Measurements from ENCODE around the gene S100A11. TPM values are rescaled to one million over a fixed set of nuclear protein-coding genes. Genes with fewer than 3 reads are reported as not detected.

S100A11 gene
- polyA plus RNA-seq, 1 of the 3 experiments (the other 2 are of a cell fraction): 736 TPM

GRCh38 chr1:152014943-152015342 lies 21.9 kb downstream of the S100A11 start:
- H3K27me3 ChIP-seq (ENCODE audit: insufficient read depth): peaks cover 76% of the 10 kb centered on the region; the same call in 1 of the 2 replicates
- no peak for DNase-seq
- 8% methylated on average over 1 of the region's 1 CpG for whole genome bisulfite sequencing (ENCODE audit: low lambda C conversion rate)
- no peak overlapping the region for H3K9ac ChIP-seq
- no peaks in the 10 kb centered on the region for H3F3A ChIP-seq (replicated peaks; ENCODE audit: insufficient read depth)
- no peak overlapping the region for H3K27ac ChIP-seq (ENCODE audit: low read depth in 2 of 2, low read length in 1 of 2)
- no peaks in the 10 kb centered on the region for H3K79me2 ChIP-seq (ENCODE audit: insufficient read depth)
- no peak overlapping the region for H3K4me2 ChIP-seq
- H3K4me1 ChIP-seq (ENCODE audit: control insufficient read depth in 1 of 2, insufficient read depth in 2 of 2, low read depth in 1 of 2, low read length in 1 of 2): no peaks in the 10 kb centered on the region
- H3K9me2 ChIP-seq: no peaks in the 10 kb centered on the region
- no peak overlapping the region for H3K4me3 ChIP-seq (ENCODE audit: low read depth in 2 of 2, low read length in 1 of 2)
- H3K36me3 ChIP-seq (replicated peaks in 1 of 2; ENCODE audit: control insufficient read depth in 1 of 2, insufficient read depth in 2 of 2, low read length in 1 of 2): no peaks in the 10 kb centered on the region
- ChIA-PET POLR2A (no interaction called here), CTCF (interaction anchor here (1.0 to 5.7 kb wide), 3 partner anchors 13 to 80 kb away, joined by 4 to 37 read pairs (median 4); no protein-coding TSS in a partner anchor)
- H2AFZ ChIP-seq (ENCODE audit: low read depth): no peak overlapping the region
- TF ChIP-seq FOXJ3 (CRISPR knock-in tag; IDR thresholded peaks at IDR 0.05) (no peak), NRF1 (IDR thresholded peaks at IDR 0.05; ENCODE audit: low read depth, low read length) (no peak), POLR2AphosphoS5 (IDR thresholded peaks at IDR 0.05; ENCODE audit: low read depth, low read length) (no peak), EZH2phosphoT487 (IDR thresholded peaks at IDR 0.05; ENCODE audit: borderline replicate concordance, low read depth) (no peak), ZBTB33 (IDR thresholded peaks at IDR 0.05; ENCODE audit: borderline replicate concordance, low read depth) (no peak), MEF2A (IDR thresholded peaks at IDR 0.05; ENCODE audit: borderline replicate concordance, low read depth) (no peak), YY1 (IDR thresholded peaks at IDR 0.05; ENCODE audit: low read depth) (no peak), SMC3 (IDR thresholded peaks at IDR 0.05; ENCODE audit: low read depth, low read length) (no peak), MAX (IDR thresholded peaks at IDR 0.05; ENCODE audit: low read depth) (no peak)
- TF ChIP-seq, protein P1, sequence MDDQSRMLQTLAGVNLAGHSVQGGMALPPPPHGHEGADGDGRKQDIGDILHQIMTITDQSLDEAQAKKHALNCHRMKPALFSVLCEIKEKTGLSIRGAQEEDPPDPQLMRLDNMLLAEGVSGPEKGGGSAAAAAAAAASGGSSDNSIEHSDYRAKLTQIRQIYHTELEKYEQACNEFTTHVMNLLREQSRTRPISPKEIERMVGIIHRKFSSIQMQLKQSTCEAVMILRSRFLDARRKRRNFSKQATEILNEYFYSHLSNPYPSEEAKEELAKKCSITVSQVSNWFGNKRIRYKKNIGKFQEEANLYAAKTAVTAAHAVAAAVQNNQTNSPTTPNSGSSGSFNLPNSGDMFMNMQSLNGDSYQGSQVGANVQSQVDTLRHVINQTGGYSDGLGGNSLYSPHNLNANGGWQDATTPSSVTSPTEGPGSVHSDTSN (IDR thresholded peaks at IDR 0.05): no peak
- H4K20me1 ChIP-seq (ENCODE audit: insufficient read depth): no peaks in the 10 kb centered on the region
- no peaks in the 10 kb centered on the region for H3K9me3 ChIP-seq

- no peak overlapping the region for H3K27ac ChIP-seq (ENCODE audit: low read depth in 2 of 2, low read length in 1 of 2)
- no peaks in the 10 kb centered on the region for H3K9me3 ChIP-seq
- H3F3A ChIP-seq (replicated peaks; ENCODE audit: insufficient read depth): no peaks in the 10 kb centered on the region
- CTCF ChIA-PET: interaction anchor here (0.5 to 5.7 kb wide), 4 partner anchors 12 to 81 kb away, joined by 3 to 37 read pairs (median 4); no protein-coding TSS in a partner anchor
- no peak overlapping the region for H2AFZ ChIP-seq (ENCODE audit: low read depth)
- no peaks in the 10 kb centered on the region for H3K36me3 ChIP-seq (replicated peaks in 1 of 2; ENCODE audit: control insufficient read depth in 1 of 2, insufficient read depth in 2 of 2, low read length in 1 of 2)
- H3K4me3 ChIP-seq (ENCODE audit: low read depth in 2 of 2, low read length in 1 of 2): no peak overlapping the region; a peak in 1 of 4 replicates
- H3K9ac ChIP-seq: no peak overlapping the region
- H4K20me1 ChIP-seq (ENCODE audit: insufficient read depth): no peaks in the 10 kb centered on the region
- H3K27me3 ChIP-seq (ENCODE audit: insufficient read depth): peaks cover 82% of the 10 kb centered on the region; the same call in 1 of the 2 replicates
- POLR2A ChIA-PET: no interaction called here
- H3K4me2 ChIP-seq: no peak overlapping the region
- H3K79me2 ChIP-seq (ENCODE audit: insufficient read depth): no peaks in the 10 kb centered on the region
- no peaks in the 10 kb centered on the region for H3K9me2 ChIP-seq
- DNase-seq: no peak
- WGBS (ENCODE audit: low lambda C conversion rate): 0% methylated on average over 3 of the region's 3 CpGs
- H3K4me1 ChIP-seq (ENCODE audit: control insufficient read depth in 1 of 2, insufficient read depth in 2 of 2, low read depth in 1 of 2, low read length in 1 of 2): no peaks in the 10 kb centered on the region
- TF ChIP-seq ZBTB33 (IDR thresholded peaks at IDR 0.05; ENCODE audit: borderline replicate concordance, low read depth) (no peak), FOXM1 (IDR thresholded peaks at IDR 0.05; ENCODE audit: low read depth) (no peak), TEAD4 (IDR thresholded peaks at IDR 0.05; ENCODE audit: borderline replicate concordance, insufficient read depth) (no peak), REST (IDR thresholded peaks at IDR 0.05; ENCODE audit: low read depth, low read length) (no peak)
- TF ChIP-seq, protein P2, sequence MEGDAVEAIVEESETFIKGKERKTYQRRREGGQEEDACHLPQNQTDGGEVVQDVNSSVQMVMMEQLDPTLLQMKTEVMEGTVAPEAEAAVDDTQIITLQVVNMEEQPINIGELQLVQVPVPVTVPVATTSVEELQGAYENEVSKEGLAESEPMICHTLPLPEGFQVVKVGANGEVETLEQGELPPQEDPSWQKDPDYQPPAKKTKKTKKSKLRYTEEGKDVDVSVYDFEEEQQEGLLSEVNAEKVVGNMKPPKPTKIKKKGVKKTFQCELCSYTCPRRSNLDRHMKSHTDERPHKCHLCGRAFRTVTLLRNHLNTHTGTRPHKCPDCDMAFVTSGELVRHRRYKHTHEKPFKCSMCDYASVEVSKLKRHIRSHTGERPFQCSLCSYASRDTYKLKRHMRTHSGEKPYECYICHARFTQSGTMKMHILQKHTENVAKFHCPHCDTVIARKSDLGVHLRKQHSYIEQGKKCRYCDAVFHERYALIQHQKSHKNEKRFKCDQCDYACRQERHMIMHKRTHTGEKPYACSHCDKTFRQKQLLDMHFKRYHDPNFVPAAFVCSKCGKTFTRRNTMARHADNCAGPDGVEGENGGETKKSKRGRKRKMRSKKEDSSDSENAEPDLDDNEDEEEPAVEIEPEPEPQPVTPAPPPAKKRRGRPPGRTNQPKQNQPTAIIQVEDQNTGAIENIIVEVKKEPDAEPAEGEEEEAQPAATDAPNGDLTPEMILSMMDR (IDR thresholded peaks at IDR 0.05): peak; percentile 55
These were observed 23.1 kb downstream of the S100A11 start for GRCh38 chr1:152013664-152014237.
